AG09309 (cell line): ENCODE measurements around the gene MYO1A.

Source experiments
- DNase-seq: peaks from one replicate; pipeline ENCODE4 v3.0.0-alpha.2; 2010; ENCODE audit warnings: low read depth
- H3K4me3 ChIP-seq: 2 replicates; pipeline ENCODE4 v1.5.1; 2011; ENCODE audit warnings: mild to moderate bottlenecking, low read depth, low read length, moderate library complexity; ENCODE audit not compliant: control insufficient read depth
- TF ChIP-seq, protein P1 (sequence below): IDR thresholded peaks from 2 replicates; pipeline ENCODE4 v1.5.1; 2011; ENCODE audit warnings: mild to moderate bottlenecking, low read depth, low read length, inconsistent platforms; ENCODE audit not compliant: insufficient read depth, control insufficient read depth; ENCODE audit errors: missing control alignments

MYO1A gene

DNA sequence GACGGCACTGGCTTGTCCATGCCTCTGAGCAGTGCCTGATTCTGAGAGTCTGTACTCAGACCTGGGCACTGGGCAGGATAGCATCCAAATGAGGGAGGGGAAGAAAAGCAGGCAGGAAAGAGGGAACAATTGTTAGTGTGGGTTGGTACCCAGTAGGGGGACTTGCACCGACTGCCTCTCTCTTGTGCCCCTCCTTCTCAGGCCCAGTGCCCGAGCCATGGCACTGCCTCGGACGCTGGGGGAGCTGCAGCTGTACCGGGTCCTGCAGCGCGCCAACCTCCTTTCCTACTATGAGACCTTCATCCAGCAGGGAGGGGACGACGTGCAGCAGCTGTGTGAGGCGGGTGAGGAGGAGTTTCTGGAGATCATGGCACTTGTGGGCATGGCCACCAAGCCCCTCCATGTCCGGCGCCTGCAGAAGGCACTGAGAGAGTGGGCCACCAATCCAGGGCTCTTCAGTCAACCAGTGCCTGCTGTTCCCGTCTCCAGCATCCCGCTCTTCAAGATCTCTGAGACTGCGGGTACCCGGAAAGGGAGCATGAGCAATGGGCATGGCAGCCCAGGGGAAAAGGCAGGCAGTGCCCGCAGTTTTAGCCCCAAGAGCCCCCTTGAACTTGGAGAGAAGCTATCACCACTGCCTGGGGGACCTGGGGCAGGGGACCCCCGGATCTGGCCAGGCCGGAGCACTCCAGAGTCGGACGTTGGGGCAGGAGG lies 41.2 kb upstream of the MYO1A start:
- peak overlapping the region; percentile 86 for H3K4me3 ChIP-seq
- no peak for DNase-seq
- TF ChIP-seq, protein P1, sequence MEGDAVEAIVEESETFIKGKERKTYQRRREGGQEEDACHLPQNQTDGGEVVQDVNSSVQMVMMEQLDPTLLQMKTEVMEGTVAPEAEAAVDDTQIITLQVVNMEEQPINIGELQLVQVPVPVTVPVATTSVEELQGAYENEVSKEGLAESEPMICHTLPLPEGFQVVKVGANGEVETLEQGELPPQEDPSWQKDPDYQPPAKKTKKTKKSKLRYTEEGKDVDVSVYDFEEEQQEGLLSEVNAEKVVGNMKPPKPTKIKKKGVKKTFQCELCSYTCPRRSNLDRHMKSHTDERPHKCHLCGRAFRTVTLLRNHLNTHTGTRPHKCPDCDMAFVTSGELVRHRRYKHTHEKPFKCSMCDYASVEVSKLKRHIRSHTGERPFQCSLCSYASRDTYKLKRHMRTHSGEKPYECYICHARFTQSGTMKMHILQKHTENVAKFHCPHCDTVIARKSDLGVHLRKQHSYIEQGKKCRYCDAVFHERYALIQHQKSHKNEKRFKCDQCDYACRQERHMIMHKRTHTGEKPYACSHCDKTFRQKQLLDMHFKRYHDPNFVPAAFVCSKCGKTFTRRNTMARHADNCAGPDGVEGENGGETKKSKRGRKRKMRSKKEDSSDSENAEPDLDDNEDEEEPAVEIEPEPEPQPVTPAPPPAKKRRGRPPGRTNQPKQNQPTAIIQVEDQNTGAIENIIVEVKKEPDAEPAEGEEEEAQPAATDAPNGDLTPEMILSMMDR: peak; percentile 35

DNA sequence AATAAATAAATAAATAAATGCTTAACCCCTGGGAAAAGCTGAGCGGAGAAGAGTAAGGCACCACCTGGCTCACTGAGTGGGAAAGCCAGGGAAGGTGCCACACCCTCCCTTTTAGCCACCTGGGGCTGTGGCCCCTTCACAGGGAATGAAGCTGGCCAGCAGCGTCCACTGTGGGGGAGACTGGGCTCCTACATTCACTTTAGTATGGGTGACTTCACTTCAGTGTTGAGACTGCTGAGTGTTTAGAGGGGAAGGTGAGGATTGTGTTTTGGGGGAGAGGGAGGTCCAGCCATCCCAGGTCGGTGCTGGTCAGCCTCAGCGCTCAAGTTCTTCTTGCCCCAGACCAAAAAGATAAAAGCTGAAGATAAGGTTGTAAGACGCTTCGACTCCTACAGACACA lies 40.6 kb upstream of the MYO1A start:
- peak overlapping the region; percentile 86 for H3K4me3 ChIP-seq
- DNase-seq: no peak
- TF ChIP-seq, protein P1: no peak

DNA sequence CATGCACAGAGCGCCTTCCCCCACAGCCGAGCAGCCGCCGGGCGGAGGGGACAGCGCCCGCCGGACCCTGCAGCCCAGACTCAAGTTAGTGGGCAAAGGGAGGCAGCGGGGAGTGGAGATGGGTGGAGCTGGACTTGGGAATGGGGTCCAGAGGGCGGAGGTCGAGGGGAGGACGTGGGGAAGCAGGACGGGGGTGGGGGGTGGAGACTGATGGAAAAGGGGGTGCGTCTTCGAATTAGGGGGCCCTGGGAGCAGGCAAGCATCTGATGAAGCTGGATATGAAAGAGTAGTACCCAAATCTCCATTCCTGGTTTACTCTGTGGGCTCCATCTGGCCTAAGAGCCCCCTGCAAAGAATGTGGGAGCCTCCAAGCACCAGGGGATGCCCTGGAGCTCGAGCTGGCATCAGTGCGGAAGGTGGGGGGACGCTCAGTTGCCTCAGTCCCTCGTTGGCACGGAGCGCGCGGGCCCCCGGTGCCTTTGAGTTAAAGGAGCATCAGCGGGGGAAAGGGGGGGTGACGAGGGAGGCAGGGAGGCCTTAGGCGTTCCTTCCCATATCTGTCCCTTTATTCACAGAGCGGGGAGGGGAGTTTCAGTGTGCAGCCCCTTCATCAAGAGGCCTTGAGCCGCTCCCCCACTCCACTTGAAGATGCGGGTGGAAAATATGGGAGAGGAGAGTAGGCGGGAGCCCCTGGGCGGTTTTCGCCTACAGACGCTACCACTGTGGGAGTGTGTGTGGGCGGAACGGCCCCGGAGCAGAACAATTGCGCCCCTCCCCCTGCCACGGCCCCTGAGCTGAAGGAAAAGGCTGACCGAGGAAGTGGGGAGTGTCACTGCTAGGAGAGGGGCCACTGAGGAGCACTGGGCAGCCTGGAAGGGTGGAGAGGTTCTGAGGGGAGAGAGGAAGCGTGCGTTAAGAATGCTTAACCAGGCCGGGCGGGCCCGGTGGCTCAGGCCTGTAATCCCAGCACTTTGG lies 39.6 kb upstream of the MYO1A start:
- TF ChIP-seq, protein P1: no peak
- peak overlapping the region; percentile 86 for H3K4me3 ChIP-seq
- DNase-seq: no peak

DNA sequence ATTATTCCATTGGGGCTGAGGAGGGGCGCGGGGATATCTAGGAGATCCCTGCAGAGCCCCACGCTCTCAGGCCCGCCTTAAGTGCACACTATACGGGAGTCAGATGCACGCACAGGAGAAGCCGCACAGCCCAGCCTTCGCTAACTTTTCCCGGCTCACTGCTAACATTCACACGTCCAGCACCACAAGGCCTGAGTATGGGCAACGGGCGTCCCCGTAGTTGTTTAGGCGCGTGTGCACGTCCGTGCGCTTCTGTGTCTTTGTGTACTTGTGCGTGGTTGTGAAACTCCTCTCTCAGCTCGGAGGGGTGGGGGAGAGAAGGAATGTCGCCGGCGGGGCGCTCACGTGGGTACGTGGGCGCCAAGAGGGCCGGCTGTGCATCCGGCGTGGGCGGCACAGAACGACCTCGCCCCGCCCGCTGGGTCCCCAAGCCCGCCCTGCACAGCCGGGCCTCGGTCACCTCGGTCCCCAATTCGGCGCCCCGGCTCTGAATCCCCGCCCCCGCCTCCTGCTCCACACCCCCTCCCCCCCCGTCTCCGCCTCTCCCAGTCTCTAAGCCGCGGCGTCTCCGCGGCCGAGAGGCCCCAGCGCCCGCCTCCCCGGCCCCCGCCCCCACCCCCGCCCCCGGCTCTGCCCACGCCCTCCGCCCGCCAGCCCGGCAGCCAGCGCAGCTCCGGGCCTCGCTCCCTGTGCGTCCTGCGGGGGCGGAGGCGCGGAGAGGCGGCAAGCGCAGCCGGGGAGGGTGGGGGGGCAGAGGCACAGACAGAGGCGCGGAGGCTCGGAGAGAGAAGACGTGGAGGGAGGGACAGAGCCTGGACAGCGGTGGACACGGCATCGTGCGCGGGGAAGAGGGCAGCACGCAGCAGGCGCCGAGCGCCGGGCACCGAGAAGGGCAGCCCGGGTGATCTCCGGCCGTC lies 38.7 kb upstream of the MYO1A start, which contains the start of gene NAB2:
Gene NAB2, plus strand, starts transcription at position 761 of the 917 bp plus-strand sequence. CDS start 158 bp downstream, outside the sequence.
- TF ChIP-seq, protein P1: no peak
- DNase-seq: peak; percentile 92
- peak within 1 kb of the TSS; percentile 86 for H3K4me3 ChIP-seq

DNA sequence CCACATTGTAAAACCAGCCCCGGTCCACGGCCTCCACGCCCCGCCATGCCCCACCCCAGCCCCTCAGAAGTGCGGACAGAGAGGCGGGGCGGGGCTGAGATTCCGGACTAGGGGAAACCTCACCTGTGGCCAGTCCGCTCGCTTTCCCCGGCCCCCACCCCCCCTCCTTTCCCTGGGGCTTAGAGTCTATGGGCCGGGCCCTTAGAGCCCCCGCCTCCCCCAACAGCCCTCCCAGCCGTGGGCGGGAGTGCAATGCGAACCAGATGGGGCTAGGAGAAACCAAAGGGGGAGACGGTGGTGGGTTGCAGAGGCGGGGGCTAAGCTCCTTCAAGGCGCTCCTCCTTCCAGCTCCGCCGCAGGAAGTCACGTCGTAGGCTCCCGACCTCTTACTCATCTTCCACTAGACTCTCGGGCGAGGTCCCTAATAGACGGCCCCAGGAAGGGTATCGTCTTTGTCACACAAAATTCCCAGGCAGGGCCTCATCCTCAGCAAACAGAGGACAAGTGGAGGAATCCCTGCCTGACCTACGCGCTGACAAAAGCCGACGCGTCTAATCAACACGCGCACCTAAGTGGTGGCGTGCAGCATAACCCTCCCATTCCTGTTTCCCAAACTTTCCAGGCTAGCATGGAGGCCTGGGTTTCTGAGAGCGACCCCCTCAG lies 37.9 kb upstream of the MYO1A start:
- TF ChIP-seq, protein P1: no peak
- H3K4me3 ChIP-seq: peak overlapping the region; percentile 80
- peak; percentile 92 for DNase-seq
